Stimulated activated naive B cell treated with anti-CD40 and anti-IgM and Interleukin-4, amounts not matched to agents 10 μg/mL and 1 μg/mL and 100 μg/mL, for 72 hours (primary cell): ENCODE results near the gene USP36.
"Not testable (repeated sequence)": the region's sequence is repeated elsewhere in the genome, so short reads cannot be mapped to it uniquely, and the experiment has no call there.

Source experiments
- ATAC-seq, 2 donors: fragments of 150-1000 bp; cut with Tn5 transposase; replicated peaks; 2 replicates each; pipeline ENCODE4 v1.10.0; 2021; ENCODE audit warnings: moderate library complexity in 1 of 2
- DNase-seq: peaks from one replicate; pipeline ENCODE4 v3.0.0; 2021
- H3K27ac Mint-ChIP-seq: one replicate; pipeline ENCODE4 v1.8.0; 2022; ENCODE audit warnings: mild to moderate bottlenecking, mixed read lengths
- H3K27me3 Mint-ChIP-seq, 2 donors: one replicate each; pipeline ENCODE4 v1.8.0; 2022; ENCODE audit warnings: mixed read lengths in 2 of 2
- H3K36me3 Mint-ChIP-seq, 2 donors: one replicate each; pipeline ENCODE4 v1.8.0; 2022; ENCODE audit warnings: mixed read lengths in 2 of 2, mild to moderate bottlenecking in 1 of 2
- H3K4me1 Mint-ChIP-seq, 2 donors: one replicate each; pipeline ENCODE4 v1.8.0; 2022; ENCODE audit warnings: mixed read lengths in 2 of 2, mild to moderate bottlenecking in 1 of 2
- H3K4me3 Mint-ChIP-seq, 2 donors: one replicate each; pipeline ENCODE4 v1.8.0; 2022; ENCODE audit warnings: mild to moderate bottlenecking in 2 of 2, mixed read lengths in 2 of 2, moderate library complexity in 1 of 2
- H3K9me3 Mint-ChIP-seq, 2 donors: one replicate each; pipeline ENCODE4 v1.8.0; 2022; ENCODE audit warnings: mixed read lengths in 2 of 2, mild to moderate bottlenecking in 1 of 2

USP36 gene

GRCh38 chr17:78840780-78841611 lies at the start of gene USP36:
Gene USP36 (minus strand): TSS chr17:78840814. CDS start chr17:78836363, 4,451 bp downstream.
- ATAC-seq (peak; percentile 87 to 90), DNase-seq (peak; percentile 99)
- Mint-ChIP-seq H3K27ac (peak within 1 kb of the TSS; percentile 98), H3K4me3 (peak within 1 kb of the TSS; percentile 90), H3K27me3 (no peaks in the 10 kb centered on the region), H3K4me1 (peaks cover 31 to 54% of the 10 kb centered on the region in 2 donors), H3K36me3 (peaks cover 16 to 21% of the 10 kb centered on the region in 2 donors), H3K9me3 (no peaks in the 10 kb centered on the region)

- H3K36me3 Mint-ChIP-seq, H3K27me3 Mint-ChIP-seq, DNase-seq, H3K9me3 Mint-ChIP-seq: not testable (repeated sequence)
- ATAC-seq, result peak; percentile 1
- Mint-ChIP-seq H3K4me1 (peaks cover 47 to 62% of the 10 kb centered on the region in 2 donors), H3K27ac (peak overlapping the region; percentile 88), H3K4me3 (peak overlapping the region; percentile 66 to 75)
These were observed 49.5 kb upstream of the USP36 start for GRCh38 chr17:78890096-78890495.

- no peaks in the 10 kb centered on the region for H3K9me3 Mint-ChIP-seq
- peak overlapping the region; percentile 88 for H3K27ac Mint-ChIP-seq
- peak overlapping the region; percentile 66 to 75 for H3K4me3 Mint-ChIP-seq
- DNase-seq (peak; percentile 54), ATAC-seq (peak; percentile 86 to 88)
- peaks cover 47 to 62% of the 10 kb centered on the region in 2 donors for H3K4me1 Mint-ChIP-seq
- H3K36me3 Mint-ChIP-seq, result peaks cover 0 to 3% of the 10 kb centered on the region in 2 donors
- H3K27me3 Mint-ChIP-seq, result no peaks in the 10 kb centered on the region
These were observed 48.9 kb upstream of the USP36 start for GRCh38 chr17:78889531-78889930.

GRCh38 chr17:78888941-78889518 lies 48.4 kb upstream of the USP36 start:
- H3K27ac Mint-ChIP-seq, result peak overlapping the region; percentile 88
- H3K4me3 Mint-ChIP-seq, result peak overlapping the region; percentile 66 to 75
- no peak for DNase-seq
- ATAC-seq, result peak; percentile 51 to 55
- H3K27me3 Mint-ChIP-seq, result no peaks in the 10 kb centered on the region
- H3K4me1 Mint-ChIP-seq, result peaks cover 47 to 64% of the 10 kb centered on the region in 2 donors
- no peaks in the 10 kb centered on the region for H3K9me3 Mint-ChIP-seq
- peaks cover 0 to 3% of the 10 kb centered on the region in 2 donors for H3K36me3 Mint-ChIP-seq

- ATAC-seq (no peak), DNase-seq (no peak)
- peaks cover 45 to 62% of the 10 kb centered on the region in 2 donors for H3K4me1 Mint-ChIP-seq
- no peaks in the 10 kb centered on the region for H3K9me3 Mint-ChIP-seq
- no peak overlapping the region for H3K4me3 Mint-ChIP-seq
- peak overlapping the region; percentile 1 for H3K27ac Mint-ChIP-seq
- peaks cover 0 to 4% of the 10 kb centered on the region in 2 donors for H3K27me3 Mint-ChIP-seq
- peaks cover 0 to 1% of the 10 kb centered on the region in 2 donors for H3K36me3 Mint-ChIP-seq
These were observed 46.3 kb upstream of the USP36 start for GRCh38 chr17:78886954-78887353.

- H3K4me3 Mint-ChIP-seq, result no peak overlapping the region
- ATAC-seq (no peak), DNase-seq (no peak)
- H3K27ac Mint-ChIP-seq, result no peak overlapping the region
- H3K9me3 Mint-ChIP-seq, result no peaks in the 10 kb centered on the region
- peaks cover 0 to 4% of the 10 kb centered on the region in 2 donors for H3K27me3 Mint-ChIP-seq
- peaks cover 35 to 52% of the 10 kb centered on the region in 2 donors for H3K4me1 Mint-ChIP-seq
- peaks cover 0 to 1% of the 10 kb centered on the region in 2 donors for H3K36me3 Mint-ChIP-seq
These were observed 45.3 kb upstream of the USP36 start for GRCh38 chr17:78885956-78886355.

GRCh38 chr17:78884876-78885667 lies 44.5 kb upstream of the USP36 start:
- Mint-ChIP-seq H3K36me3 (peaks cover 0 to 1% of the 10 kb centered on the region in 2 donors), H3K27me3 (peaks cover 0 to 4% of the 10 kb centered on the region in 2 donors), H3K4me1 (peaks cover 30 to 45% of the 10 kb centered on the region in 2 donors), H3K27ac (no peak overlapping the region), H3K4me3 (no peak overlapping the region), H3K9me3 (no peaks in the 10 kb centered on the region)
- ATAC-seq (no peak), DNase-seq (no peak)

- Mint-ChIP-seq H3K9me3 (no peaks in the 10 kb centered on the region), H3K36me3 (peaks cover 0 to 1% of the 10 kb centered on the region in 2 donors), H3K4me3 (peak overlapping the region in 1 of 2 donors; percentile 88), H3K27ac (no peak overlapping the region), H3K4me1 (peaks cover 27 to 45% of the 10 kb centered on the region in 2 donors), H3K27me3 (peaks cover 0 to 4% of the 10 kb centered on the region in 2 donors)
- DNase-seq (no peak), ATAC-seq (no peak)
These were observed 43.7 kb upstream of the USP36 start for GRCh38 chr17:78884148-78884825.

- DNase-seq (peak; percentile 5), ATAC-seq (peak; percentile 31 to 36)
- H3K4me3 Mint-ChIP-seq, result peak overlapping the region; percentile 88 to 89
- peaks cover 0 to 1% of the 10 kb centered on the region in 2 donors for H3K36me3 Mint-ChIP-seq
- H3K9me3 Mint-ChIP-seq, result no peaks in the 10 kb centered on the region
- peaks cover 4 to 5% of the 10 kb centered on the region in 2 donors for H3K27me3 Mint-ChIP-seq
- H3K27ac Mint-ChIP-seq, result peak overlapping the region; percentile 96
- peaks cover 25 to 45% of the 10 kb centered on the region in 2 donors for H3K4me1 Mint-ChIP-seq
These were observed 43.0 kb upstream of the USP36 start for GRCh38 chr17:78883533-78884131.

GRCh38 chr17:78883089-78883532 lies 42.5 kb upstream of the USP36 start:
- Mint-ChIP-seq H3K9me3 (no peaks in the 10 kb centered on the region), H3K27ac (peak overlapping the region; percentile 96), H3K36me3 (peaks cover 0 to 1% of the 10 kb centered on the region in 2 donors), H3K27me3 (peaks cover 4 to 5% of the 10 kb centered on the region in 2 donors), H3K4me3 (peak overlapping the region; percentile 88 to 89), H3K4me1 (peaks cover 23 to 46% of the 10 kb centered on the region in 2 donors)
- ATAC-seq (peak; percentile 72 to 76), DNase-seq (no peak)

GRCh38 chr17:78882540-78883088 lies 42.0 kb upstream of the USP36 start:
- no peaks in the 10 kb centered on the region for H3K9me3 Mint-ChIP-seq
- peak; percentile 20 for DNase-seq
- peak overlapping the region; percentile 96 for H3K27ac Mint-ChIP-seq
- ATAC-seq, result peak; percentile 63
- H3K4me3 Mint-ChIP-seq, result peak overlapping the region; percentile 88 to 89
- H3K36me3 Mint-ChIP-seq, result peaks cover 0 to 1% of the 10 kb centered on the region in 2 donors
- H3K27me3 Mint-ChIP-seq, result peaks cover 4 to 5% of the 10 kb centered on the region in 2 donors
- peaks cover 23 to 48% of the 10 kb centered on the region in 2 donors for H3K4me1 Mint-ChIP-seq

GRCh38 chr17:78879635-78880186 lies 39.1 kb upstream of the USP36 start:
- Mint-ChIP-seq H3K27ac (peak overlapping the region; percentile 73), H3K36me3 (peaks cover 0 to 1% of the 10 kb centered on the region in 2 donors), H3K27me3 (peaks cover 5 to 12% of the 10 kb centered on the region in 2 donors), H3K9me3 (no peaks in the 10 kb centered on the region), H3K4me1 (peaks cover 27 to 55% of the 10 kb centered on the region in 2 donors), H3K4me3 (peak overlapping the region; percentile 75 to 81)
- ATAC-seq (peak; percentile 19 to 28), DNase-seq (peak; percentile 10)
